DOHH2 (cell line): ENCODE measurements around the gene POLR1C.
"Not testable (repeated sequence)": the region's sequence is repeated elsewhere in the genome, so short reads cannot be mapped to it uniquely, and the experiment has no call there.

ENCODE experiments used
- H3F3A ChIP-seq: fragments of 200-600 bp; sonication (generic), shearing (Covaris generic); 2 replicates; pipeline ENCODE4 v1.6.0; 2016; ENCODE audit warnings: antibody characterized with exemption, mild to moderate bottlenecking; ENCODE audit not compliant: control insufficient read depth, insufficient read depth
- H3K27ac ChIP-seq: fragments of 200-600 bp; sonication (generic); 2 replicates; pipeline ENCODE4 v1.5.1; 2014; ENCODE audit warnings: low read depth, mild to moderate bottlenecking, low read length, moderate library complexity
- H3K27me3 ChIP-seq: fragments of 200-600 bp; sonication (generic); 2 replicates; pipeline ENCODE4 v1.6.1; 2014; ENCODE audit warnings: mild to moderate bottlenecking, low read length, mixed read lengths; ENCODE audit not compliant: control insufficient read depth
- H3K36me3 ChIP-seq: fragments of 200-600 bp; sonication (generic); 2 replicates; pipeline ENCODE4 v1.6.1; 2014; ENCODE audit warnings: mild to moderate bottlenecking, low read length, moderate library complexity, mixed read lengths; ENCODE audit not compliant: control insufficient read depth
- H3K4me1 ChIP-seq: fragments of 200-600 bp; sonication (generic); 2 replicates; pipeline ENCODE4 v1.6.1; 2014; ENCODE audit warnings: mild to moderate bottlenecking, low read length, mixed read lengths; ENCODE audit not compliant: control insufficient read depth
- H3K4me2 ChIP-seq: fragments of 200-600 bp; sonication (generic); 2 replicates; pipeline ENCODE4 v1.6.0; 2014; ENCODE audit warnings: mild to moderate bottlenecking, low read length, moderate library complexity
- H3K4me3 ChIP-seq: fragments of 200-600 bp; sonication (generic); 2 replicates; pipeline ENCODE4 v1.5.1; 2014; ENCODE audit warnings: mild to moderate bottlenecking, low read length, mixed read lengths
- H3K79me2 ChIP-seq: fragments of 200-600 bp; sonication (generic); 2 replicates; pipeline ENCODE4 v1.6.1; 2014; ENCODE audit warnings: mild to moderate bottlenecking, low read length, mixed read lengths; ENCODE audit not compliant: control insufficient read depth
- H3K9me2 ChIP-seq: fragments of 200-600 bp; sonication (generic); replicated peaks from 2 replicates; pipeline ENCODE4 v1.6.1; 2014; ENCODE audit warnings: mild to moderate bottlenecking, low read length, mixed read lengths; ENCODE audit not compliant: control insufficient read depth
- H3K9me3 ChIP-seq: fragments of 200-600 bp; sonication (generic); 2 replicates; pipeline ENCODE4 v1.6.1; 2014; ENCODE audit warnings: antibody characterized with exemption, low read length, mixed read lengths; ENCODE audit not compliant: control insufficient read depth, insufficient read depth
- H4K20me1 ChIP-seq: fragments of 200-600 bp; sonication (generic); 2 replicates; pipeline ENCODE4 v1.6.0; 2014; ENCODE audit warnings: low read depth, mild to moderate bottlenecking, antibody characterized with exemption, low read length, moderate library complexity; ENCODE audit not compliant: control insufficient read depth, insufficient read depth
- CTCF ChIP-seq: fragments of 200-600 bp; sonication (generic); IDR thresholded peaks from one replicate; pipeline ENCODE4 v1.5.1; 2014; ENCODE audit warnings: antibody characterized with exemption, mild to moderate bottlenecking, low read depth, low read length; ENCODE audit not compliant: poor library complexity, severe bottlenecking
- EZH2phosphoT487 ChIP-seq: fragments of 200-600 bp; sonication (generic); IDR thresholded peaks from 2 replicates; pipeline ENCODE4 v1.6.1; 2017; ENCODE audit warnings: borderline replicate concordance, mild to moderate bottlenecking, antibody characterized with exemption, low read length, moderate library complexity, mixed read lengths

The POLR1C gene

GRCh38 chr6:43497689-43498088 lies 19.2 kb upstream of the POLR1C start:
- Histone ChIP-seq H3K36me3 (peaks cover 40% of the 10 kb centered on the region), H3K9me3 (no peaks in the 10 kb centered on the region), H3K9me2 (no peaks in the 10 kb centered on the region), H3K27me3 (no peaks in the 10 kb centered on the region), H3K4me2 (no peak overlapping the region), H3F3A (no peaks in the 10 kb centered on the region), H3K79me2 (peaks cover 3% of the 10 kb centered on the region), H3K4me1 (no peaks in the 10 kb centered on the region), H3K27ac (no peak overlapping the region), H3K4me3 (no peak overlapping the region), H4K20me1 (no peaks in the 10 kb centered on the region)
- TF ChIP-seq EZH2phosphoT487: no peak
- no peak for TF ChIP-seq CTCF

- not testable (repeated sequence) for H3K9me2 ChIP-seq, H3K79me2 ChIP-seq, H4K20me1 ChIP-seq, H3K4me3 ChIP-seq, H3K4me2 ChIP-seq, H3K4me1 ChIP-seq, H3K9me3 ChIP-seq, H3F3A ChIP-seq, H3K27me3 ChIP-seq, H3K27ac ChIP-seq
- H3K36me3 ChIP-seq: peaks cover 44% of the 10 kb centered on the region
These were observed 18.6 kb upstream of the POLR1C start for GRCh38 chr6:43498291-43498690.

GRCh38 chr6:43499028-43499815 lies 17.7 kb upstream of the POLR1C start:
- Histone ChIP-seq H3K9me3 (no peaks in the 10 kb centered on the region), H3K79me2 (peaks cover 2% of the 10 kb centered on the region), H3K36me3 (peaks cover 49% of the 10 kb centered on the region), H3K4me3 (no peak overlapping the region), H3K27ac (no peak overlapping the region), H4K20me1 (no peaks in the 10 kb centered on the region), H3K4me1 (no peaks in the 10 kb centered on the region), H3K27me3 (no peaks in the 10 kb centered on the region), H3F3A (no peaks in the 10 kb centered on the region), H3K4me2 (no peak overlapping the region), H3K9me2 (no peaks in the 10 kb centered on the region)
- TF ChIP-seq CTCF: no peak
- no peak for TF ChIP-seq EZH2phosphoT487

- Histone ChIP-seq H3K9me3 (no peaks in the 10 kb centered on the region), H3K27me3 (no peaks in the 10 kb centered on the region), H3K79me2 (no peaks in the 10 kb centered on the region), H3K4me2 (no peak overlapping the region), H3K4me1 (peaks cover 2% of the 10 kb centered on the region), H3F3A (peaks cover 2% of the 10 kb centered on the region; the same call in 1 of the 2 replicates), H3K27ac (no peak overlapping the region), H3K9me2 (no peaks in the 10 kb centered on the region), H3K4me3 (no peak overlapping the region), H4K20me1 (no peaks in the 10 kb centered on the region), H3K36me3 (peaks cover 64% of the 10 kb centered on the region)
- TF ChIP-seq CTCF: no peak
- no peak for TF ChIP-seq EZH2phosphoT487
These were observed 16.0 kb upstream of the POLR1C start for GRCh38 chr6:43500921-43501320.
